HG02938 (cell line): ENCODE results near the gene CDCA7.
"Not testable (repeated sequence)": the region's sequence is repeated elsewhere in the genome, so short reads cannot be mapped to it uniquely, and the experiment has no call there.

Experiments used
- ATAC-seq: cut with Tn5 transposase; IDR thresholded peaks from one replicate; pipeline ENCODE4 v1.9.1; 2021; ENCODE audit warnings: mild to moderate bottlenecking, moderate library complexity; ENCODE audit not compliant: unreplicated experiment

The CDCA7 gene

GRCh38 chr2:173357346-173357745 is 2.7 kb downstream of the CDCA7 start:
- ATAC-seq, result no peak

GRCh38 chr2:173358616-173359015 is 3.9 kb downstream of the CDCA7 start:
- ATAC-seq, result no peak

- no peak for ATAC-seq
Measured at GRCh38 chr2:173359231-173359630, 4.6 kb downstream of the CDCA7 start.

- no peak for ATAC-seq
Measured at GRCh38 chr2:173370198-173370597, 15.5 kb downstream of the CDCA7 start.

- no peak for ATAC-seq
Measured at GRCh38 chr2:173371023-173371422, 16.4 kb downstream of the CDCA7 start.

- ATAC-seq, result no peak
Measured at GRCh38 chr2:173373290-173373689, 18.6 kb downstream of the CDCA7 start.

- ATAC-seq, result no peak
Measured at GRCh38 chr2:173374634-173375033, 20.0 kb downstream of the CDCA7 start.

GRCh38 chr2:173385534-173385933 is 30.9 kb downstream of the CDCA7 start:
- ATAC-seq, result not testable (repeated sequence)

- ATAC-seq, result no peak
Measured at GRCh38 chr2:173386021-173386737, 31.5 kb downstream of the CDCA7 start.

GRCh38 chr2:173386738-173387065 is 32.0 kb downstream of the CDCA7 start:
- ATAC-seq, result no peak

GRCh38 chr2:173387079-173387478 is 32.4 kb downstream of the CDCA7 start:
- ATAC-seq, result no peak

GRCh38 chr2:173387660-173388059 is 33.0 kb downstream of the CDCA7 start:
- no peak for ATAC-seq

GRCh38 chr2:173388795-173389194 is 34.1 kb downstream of the CDCA7 start:
- no peak for ATAC-seq

- no peak for ATAC-seq
Measured at GRCh38 chr2:173390036-173390435, 35.4 kb downstream of the CDCA7 start.

GRCh38 chr2:173392731-173393130 is 38.1 kb downstream of the CDCA7 start:
- ATAC-seq, result no peak

- ATAC-seq, result no peak
Measured at GRCh38 chr2:173393186-173393585, 38.5 kb downstream of the CDCA7 start.

GRCh38 chr2:173393636-173394035 is 39.0 kb downstream of the CDCA7 start:
- ATAC-seq, result no peak

- ATAC-seq, result no peak
Measured at GRCh38 chr2:173394091-173394974, 39.7 kb downstream of the CDCA7 start.

GRCh38 chr2:173395567-173396351 is 41.1 kb downstream of the CDCA7 start:
- no peak for ATAC-seq

GRCh38 chr2:173397539-173397938 is 42.9 kb downstream of the CDCA7 start:
- ATAC-seq, result no peak

GRCh38 chr2:173399229-173399628 is 44.6 kb downstream of the CDCA7 start:
- ATAC-seq, result no peak
